Cortex of kidney (tissue), 1 donor: Measurements from ENCODE around the gene EPHA6.
"Not testable (repeated sequence)": the region's sequence is repeated elsewhere in the genome, so short reads cannot be mapped to it uniquely, and the experiment has no call there.

Source experiments
- DNase-seq: peaks from one replicate; lab custom pipeline; 2025; lab: John Stamatoyannopoulos, UW

EPHA6 gene

GRCh38 chr3:96915445-96915844 lies 101.1 kb downstream of the EPHA6 start:
- DNase-seq = no peak

- no peak for DNase-seq
Observed at GRCh38 chr3:96931119-96931862, 116.9 kb downstream of the EPHA6 start.

GRCh38 chr3:96942131-96942530 lies 127.7 kb downstream of the EPHA6 start:
- not testable (repeated sequence) for DNase-seq

- no peak for DNase-seq
Observed at GRCh38 chr3:96958856-96959255, 144.5 kb downstream of the EPHA6 start.

GRCh38 chr3:96959474-96959873 lies 145.1 kb downstream of the EPHA6 start:
- no peak for DNase-seq

GRCh38 chr3:96959901-96960641 lies 145.7 kb downstream of the EPHA6 start:
- DNase-seq = no peak

GRCh38 chr3:96960661-96961330 lies 146.4 kb downstream of the EPHA6 start:
- no peak for DNase-seq

GRCh38 chr3:96961576-96961975 lies 147.2 kb downstream of the EPHA6 start:
- no peak for DNase-seq

- DNase-seq = no peak
Observed at GRCh38 chr3:96966181-96966929, 152.0 kb downstream of the EPHA6 start.

- no peak for DNase-seq
Observed at GRCh38 chr3:96970211-96970610, 155.8 kb downstream of the EPHA6 start.

- no peak for DNase-seq
Observed at GRCh38 chr3:96977671-96978070, 163.3 kb downstream of the EPHA6 start.

- DNase-seq = not testable (repeated sequence)
Observed at GRCh38 chr3:96983716-96984115, 169.3 kb downstream of the EPHA6 start.

GRCh38 chr3:96986241-96986640 lies 171.8 kb downstream of the EPHA6 start:
- no peak for DNase-seq

GRCh38 chr3:96991231-96991630 lies 176.8 kb downstream of the EPHA6 start:
- DNase-seq = no peak

- DNase-seq = no peak
Observed at GRCh38 chr3:96991800-96992365, 177.5 kb downstream of the EPHA6 start.

GRCh38 chr3:96994988-96995387 lies 180.6 kb downstream of the EPHA6 start:
- no peak for DNase-seq

- DNase-seq = no peak
Observed at GRCh38 chr3:96996009-96996408, 181.6 kb downstream of the EPHA6 start.

- no peak for DNase-seq
Observed at GRCh38 chr3:97001611-97002010, 187.2 kb downstream of the EPHA6 start.

GRCh38 chr3:97009427-97010019 lies 195.1 kb downstream of the EPHA6 start:
- no peak for DNase-seq

- DNase-seq = no peak
Observed at GRCh38 chr3:97010881-97011657, 196.7 kb downstream of the EPHA6 start.

GRCh38 chr3:97021778-97022177 lies 207.4 kb downstream of the EPHA6 start:
- no peak for DNase-seq
